DMS 273 treated with DMSO at 0.1 percent for 48 hours (cell line): ENCODE measurements around the gene LRRC8D.
A peak's percentile ranks its signal among the peaks of the same experiment; 100 is the strongest.

Source experiments
- DNase-seq: peaks from one replicate; lab custom pipeline; 2025; lab: John Stamatoyannopoulos, UW

LRRC8D gene

DNA sequence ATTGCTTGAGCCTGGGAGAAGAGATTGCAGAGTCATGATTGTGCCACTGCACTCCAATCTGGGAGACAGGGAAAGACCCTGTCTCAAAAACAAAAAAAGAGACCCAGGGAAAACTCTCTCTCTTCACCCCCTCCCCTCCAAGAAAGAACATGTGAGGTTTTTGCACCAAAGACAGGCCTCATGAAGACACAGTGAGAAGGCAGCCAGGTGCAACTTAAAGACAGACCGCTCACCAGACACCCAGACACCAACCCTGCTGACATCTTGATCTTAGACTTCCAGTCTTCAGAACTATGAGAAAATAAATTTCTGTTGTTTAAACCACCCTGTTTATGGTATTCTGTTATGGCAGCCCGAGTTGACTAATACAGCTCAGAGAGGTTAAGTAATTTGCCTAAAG lies 13.3 kb upstream of the LRRC8D start:
- DNase-seq = no peak

DNA sequence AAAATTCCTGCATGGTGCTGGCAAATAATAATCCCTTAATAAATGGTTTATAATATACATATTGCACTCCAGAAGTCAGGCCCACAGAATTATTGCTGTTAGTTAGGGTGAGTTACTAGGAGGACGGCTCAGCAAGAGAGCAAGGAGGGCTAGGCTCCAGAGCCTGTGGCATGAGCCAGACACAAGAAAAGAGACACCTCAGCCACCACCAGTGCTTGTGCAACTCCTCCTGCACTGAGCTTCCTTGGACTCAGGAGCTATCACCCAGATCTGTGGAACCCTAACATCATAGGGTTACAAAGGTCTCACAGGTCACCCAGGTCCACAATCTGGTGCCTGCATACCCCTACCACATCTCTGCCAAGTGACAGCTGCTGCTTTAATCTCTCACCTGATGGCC lies 12.8 kb upstream of the LRRC8D start:
- no peak for DNase-seq

DNA sequence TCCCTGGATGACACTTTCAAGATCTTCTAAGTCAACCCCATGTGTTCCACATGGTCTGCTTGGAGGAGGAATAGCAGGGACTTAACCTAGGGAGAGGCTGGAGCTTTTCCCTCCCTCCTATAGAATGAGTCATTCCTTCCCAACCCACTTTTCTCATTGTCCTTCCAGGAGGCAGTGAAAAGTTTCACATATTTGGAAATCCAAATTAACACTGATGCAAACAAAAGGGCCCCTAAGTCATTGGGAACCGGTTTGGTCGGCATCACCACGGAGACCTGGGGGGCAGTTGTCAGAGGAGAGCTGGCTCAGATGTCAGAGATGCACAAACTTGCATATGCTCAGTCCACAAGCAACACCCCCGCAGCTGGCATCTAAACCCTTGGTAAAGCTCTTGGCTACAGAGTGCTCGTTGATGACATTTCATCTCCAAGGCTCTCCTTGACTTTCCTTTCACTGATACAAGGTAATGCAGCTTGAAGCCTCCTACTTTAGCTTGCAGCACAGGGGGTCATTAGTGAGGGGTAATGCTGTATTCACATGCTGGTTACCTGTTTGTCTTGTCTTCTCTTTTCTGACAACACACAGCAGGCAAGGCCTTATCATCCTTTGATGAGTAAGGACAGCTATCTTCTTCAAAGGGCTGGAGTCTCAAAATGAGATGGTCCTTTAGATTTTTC lies 12.3 kb upstream of the LRRC8D start:
- DNase-seq = peak; percentile 5

DNA sequence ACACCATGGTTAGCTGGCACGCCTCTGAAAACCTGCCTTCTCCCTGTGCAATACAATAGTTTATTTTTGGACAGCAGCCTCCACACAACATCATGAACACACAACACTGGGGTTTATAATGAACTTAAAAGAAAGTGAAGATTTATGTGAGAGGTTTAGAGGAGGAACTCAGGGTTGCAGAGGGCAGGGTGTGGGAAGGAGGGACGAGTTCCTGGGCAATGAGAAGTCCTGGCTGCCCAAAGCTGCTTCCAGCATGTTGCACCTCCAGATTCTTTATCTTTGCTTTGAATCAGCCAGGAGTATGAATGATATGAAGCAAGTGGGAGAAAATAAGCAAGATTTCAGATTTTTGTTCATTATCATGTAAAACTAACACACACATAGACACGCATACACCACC lies 11.3 kb upstream of the LRRC8D start:
- no peak for DNase-seq

DNA sequence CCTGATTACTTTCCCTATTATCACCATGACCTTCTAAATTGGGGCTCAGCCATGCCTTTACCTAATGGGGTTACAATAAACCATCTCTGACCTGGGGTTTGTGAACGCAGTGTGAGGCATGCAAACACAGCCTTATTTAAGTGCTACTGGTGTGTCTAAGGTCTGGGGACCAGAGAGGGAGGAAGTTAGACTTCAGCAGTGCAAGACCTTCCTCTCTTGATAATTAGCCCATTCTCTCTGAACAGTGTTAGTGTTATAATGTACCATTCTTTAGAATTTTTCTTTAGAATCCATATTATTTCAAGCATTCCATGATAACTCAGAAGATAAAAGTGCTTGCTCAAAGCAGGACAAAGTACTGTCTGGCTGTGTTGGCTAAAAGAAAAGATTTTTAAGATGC lies 10.5 kb upstream of the LRRC8D start:
- DNase-seq = no peak

DNA sequence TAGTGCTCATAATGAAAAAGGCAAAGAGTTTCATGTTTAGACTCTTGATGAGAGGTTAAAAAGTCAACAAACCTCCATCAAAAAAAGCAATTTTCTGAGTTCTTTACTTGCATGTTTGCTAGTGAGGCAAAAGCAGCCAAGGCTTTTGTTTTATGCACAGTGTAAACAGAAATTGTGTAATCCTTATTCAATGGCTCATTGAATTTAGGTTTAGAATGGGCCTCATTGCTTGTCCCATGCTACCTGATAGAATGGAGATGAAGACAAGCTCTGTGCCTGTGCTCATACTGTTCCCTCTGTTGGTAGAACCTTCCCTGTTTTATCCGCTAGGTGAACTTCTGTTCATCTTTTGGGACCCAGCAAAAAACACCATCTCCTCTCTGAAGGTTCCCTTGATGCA lies 10.0 kb upstream of the LRRC8D start:
- DNase-seq = no peak

DNA sequence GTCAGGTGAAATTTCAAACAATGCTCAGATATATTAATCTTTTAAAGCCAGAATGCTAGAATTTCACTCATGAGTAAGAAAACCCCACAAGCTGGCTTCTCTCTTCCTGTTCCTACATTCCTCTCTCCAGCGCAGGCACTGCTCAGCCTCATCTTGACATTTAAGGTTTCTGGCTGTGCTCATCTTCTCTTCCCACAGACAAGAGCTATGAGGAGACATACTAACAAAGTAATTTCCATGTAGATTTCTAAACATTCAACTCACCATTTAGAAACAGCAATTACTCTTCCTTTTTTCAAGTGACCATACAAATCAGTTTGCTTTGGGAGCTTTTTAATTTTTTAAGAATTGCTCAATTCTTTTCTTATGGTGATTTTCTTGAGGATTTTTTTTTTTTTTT lies 7.8 kb upstream of the LRRC8D start:
- no peak for DNase-seq

DNA sequence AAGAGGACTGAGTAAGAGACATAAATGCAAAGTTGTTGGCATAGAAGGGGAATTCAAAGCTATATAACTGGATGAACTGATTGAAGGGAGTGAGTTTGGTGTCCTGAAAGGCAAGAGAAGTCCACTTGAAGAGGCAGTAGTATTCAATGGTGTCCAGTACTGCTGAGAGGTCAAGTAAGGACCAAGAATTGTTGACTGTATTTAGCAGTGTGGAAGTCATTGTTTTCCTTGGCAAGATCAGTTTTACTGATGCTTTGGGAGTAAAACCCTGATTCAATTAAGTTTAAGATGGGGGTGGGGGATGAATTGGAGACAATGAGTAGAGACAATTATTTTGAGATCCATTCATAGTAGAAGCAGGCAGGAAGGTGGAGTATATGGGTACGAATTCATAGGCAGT lies 5.8 kb upstream of the LRRC8D start:
- no peak for DNase-seq

DNA sequence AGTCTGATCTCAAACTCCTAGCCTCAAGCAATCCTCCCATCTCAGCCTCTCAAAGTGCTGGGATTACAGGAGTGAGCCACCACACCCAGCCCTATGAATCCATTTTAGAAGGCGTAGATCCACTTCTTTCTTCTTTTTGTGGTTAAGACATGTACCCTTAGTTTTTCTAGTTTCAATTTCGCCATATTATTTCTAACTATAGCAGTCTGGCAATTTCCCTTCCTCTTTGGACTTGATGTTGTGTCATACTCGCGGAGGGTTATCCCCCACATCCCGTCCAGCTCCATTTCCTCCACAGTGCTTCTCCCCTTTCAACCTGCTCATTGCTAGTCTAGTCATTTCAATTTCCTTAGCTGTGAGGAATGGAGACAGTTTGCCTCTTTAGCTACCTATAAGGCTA lies 5.2 kb upstream of the LRRC8D start:
- DNase-seq = no peak

DNA sequence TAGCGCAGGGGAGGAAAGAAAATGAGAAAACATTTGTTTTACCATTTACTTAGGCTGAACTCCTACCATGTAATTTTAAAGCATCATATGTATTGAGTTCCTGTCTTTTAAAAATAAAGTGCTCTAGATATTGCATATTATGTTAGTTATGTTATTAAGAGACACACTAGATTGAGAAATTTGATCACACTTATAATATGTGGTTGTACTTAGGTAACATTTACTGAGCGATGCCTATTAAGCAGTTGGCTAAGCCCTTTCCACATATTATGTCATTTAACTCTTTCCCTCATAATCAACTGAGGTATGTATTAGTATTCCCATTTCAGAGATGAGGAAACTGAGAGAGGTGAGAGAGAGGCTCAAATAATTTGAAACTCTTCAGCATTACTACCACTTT lies 4.5 kb upstream of the LRRC8D start:
- DNase-seq = no peak

DNA sequence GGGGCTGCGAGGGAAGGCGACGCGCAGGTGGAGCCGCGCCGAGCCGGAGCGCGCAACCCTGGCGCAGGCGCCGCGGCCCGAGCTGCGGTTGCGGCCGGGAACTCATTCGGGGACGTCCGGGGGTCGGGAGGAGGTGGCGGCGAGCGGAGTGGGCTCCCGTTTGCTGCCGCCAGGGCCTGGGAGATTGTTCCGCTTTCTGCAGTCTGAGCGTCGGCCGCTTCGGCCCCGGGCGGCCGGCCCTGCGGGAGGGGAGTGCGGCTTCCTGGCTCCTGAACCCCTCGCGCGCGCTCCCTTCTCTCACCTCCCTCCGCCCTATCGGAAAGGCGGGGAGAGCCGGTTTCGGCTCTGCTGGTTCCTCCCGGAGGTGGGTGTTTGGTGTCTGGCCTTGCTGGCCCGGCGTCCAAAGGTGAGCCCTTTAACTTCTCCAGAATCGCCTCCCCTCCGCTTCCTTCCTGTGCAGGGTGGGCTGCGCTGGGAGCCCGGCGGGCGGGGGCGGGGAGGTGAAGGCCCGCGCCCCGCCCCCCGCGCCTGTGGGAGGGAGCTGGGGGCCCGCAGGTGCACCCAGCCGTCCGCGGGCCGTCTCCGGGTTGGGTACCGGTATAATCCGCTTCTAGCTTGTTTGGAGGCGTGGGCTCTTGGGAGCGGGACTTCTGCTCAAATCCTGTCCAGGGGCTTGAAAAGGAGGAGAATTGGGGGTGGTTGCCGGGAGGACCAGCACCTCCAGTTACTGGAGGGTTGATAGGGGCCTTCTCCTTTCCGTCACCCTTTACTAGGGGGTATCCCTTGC lies 683 bp downstream of the LRRC8D start:
- no peak for DNase-seq

DNA sequence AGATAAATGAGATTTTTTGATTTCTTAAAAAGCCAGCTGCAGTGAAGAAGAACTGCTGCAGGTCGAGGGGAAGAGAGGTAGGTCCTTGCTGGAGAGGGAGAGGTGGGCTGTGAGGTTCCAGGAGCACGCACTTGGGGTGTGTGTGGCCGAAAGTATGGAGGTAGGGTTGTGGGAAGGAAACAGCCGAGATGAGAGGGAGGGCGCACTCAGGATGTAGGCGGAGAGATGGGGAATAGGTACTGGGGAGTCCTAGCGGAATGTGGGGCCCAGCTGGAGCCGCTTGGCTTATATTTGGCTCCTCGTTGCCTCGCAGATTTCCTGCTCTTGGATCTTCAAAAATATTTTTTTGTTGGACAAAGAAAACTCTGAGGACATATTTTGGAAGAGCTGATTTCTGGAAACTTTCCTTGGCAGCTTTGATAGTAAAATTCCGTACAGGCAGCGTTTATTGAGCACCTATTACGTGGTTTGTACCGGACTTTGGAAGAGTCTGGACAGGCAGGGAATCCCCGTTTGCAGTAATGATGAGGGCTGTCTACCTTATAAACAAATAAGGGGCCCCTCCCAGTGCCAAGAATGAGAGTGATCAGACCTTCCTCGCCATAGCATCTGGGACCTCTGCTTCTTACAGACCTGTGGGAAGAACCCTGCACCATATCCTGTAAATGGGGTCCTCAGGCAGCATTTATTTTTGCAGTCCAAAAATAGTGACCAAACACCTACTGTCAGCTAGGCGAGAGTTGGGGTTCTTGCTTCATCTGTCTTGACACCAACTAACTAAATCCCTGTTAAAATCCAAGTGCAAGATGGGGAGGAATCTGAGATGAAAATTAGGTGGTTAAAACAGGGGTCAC lies 1.5 kb downstream of the LRRC8D start:
- DNase-seq = no peak

DNA sequence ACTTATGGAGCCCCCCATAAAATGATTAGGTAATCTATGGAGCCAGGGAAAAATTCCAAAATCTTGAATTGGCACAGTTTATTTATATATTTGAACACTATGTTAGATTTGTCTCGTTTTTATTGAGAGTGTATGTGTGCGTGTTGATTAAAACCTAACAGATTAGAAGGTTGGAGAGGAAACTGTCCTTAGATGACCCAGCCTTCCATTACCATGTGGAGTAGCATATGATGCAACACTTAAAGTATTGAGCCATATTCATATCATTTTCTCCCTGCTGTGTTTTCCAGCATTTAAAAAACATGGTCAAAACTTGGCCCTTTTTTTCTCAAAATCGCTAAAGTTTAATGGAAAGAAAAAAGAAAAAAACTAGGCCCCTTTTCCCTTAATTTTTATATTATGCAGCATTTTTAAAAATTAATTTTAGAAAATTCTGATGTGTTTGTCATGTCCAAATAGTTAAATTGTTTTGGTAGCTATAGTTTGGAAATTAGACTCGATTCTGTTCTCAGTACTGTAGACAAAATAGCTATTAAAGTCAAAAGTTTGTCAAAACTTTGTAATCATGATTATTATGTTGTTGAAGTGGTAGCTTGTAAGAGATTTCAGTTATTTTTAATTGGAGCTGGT lies 2.3 kb downstream of the LRRC8D start:
- DNase-seq = peak; percentile 12

DNA sequence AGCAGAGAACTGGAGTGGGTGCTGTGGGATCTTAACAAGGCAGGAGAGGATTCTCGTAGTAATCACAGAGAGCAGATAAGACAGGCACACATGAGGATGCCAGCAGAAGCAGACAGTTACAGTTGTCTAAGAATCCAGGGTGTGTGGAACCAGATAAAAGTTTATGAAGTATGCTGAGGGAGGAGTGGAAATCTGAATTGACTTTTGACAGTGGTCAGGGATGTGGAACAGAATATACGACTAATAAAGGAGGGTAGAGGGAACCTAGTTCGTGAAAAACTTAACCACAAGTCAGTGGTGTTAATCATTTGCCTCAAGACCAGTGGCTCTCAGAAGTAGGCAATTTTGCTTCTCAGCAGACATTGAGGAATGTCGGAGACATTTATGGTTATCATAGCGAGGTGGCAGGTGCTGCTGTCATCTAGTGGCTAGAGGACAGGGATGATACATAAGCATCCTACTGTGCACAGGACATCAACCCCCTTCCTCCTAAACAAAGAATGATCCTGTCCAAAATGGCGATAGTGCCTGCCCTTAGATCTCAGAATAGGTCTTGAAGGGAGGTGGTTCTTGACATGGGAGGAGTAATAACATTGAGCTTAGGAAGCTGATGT lies 3.0 kb downstream of the LRRC8D start:
- no peak for DNase-seq

DNA sequence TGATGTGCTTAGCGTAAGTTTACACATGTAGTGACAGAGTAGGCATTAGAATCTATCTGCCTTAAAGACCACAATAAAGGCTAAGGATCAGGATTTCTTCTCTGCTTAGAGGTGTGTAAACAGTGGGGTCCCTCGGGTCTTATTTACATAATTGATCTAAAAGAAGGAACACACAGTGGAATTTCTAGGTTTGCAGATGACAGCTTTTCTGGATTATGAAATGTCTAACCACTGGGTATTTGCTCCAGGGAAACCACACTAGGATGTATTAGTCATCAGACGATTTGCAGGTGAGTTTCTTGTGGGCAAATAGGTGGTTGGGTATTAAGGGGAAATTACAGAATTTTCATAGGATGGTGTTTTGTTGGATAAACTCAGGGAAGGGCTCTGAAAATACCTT lies 5.8 kb downstream of the LRRC8D start:
- DNase-seq = no peak

DNA sequence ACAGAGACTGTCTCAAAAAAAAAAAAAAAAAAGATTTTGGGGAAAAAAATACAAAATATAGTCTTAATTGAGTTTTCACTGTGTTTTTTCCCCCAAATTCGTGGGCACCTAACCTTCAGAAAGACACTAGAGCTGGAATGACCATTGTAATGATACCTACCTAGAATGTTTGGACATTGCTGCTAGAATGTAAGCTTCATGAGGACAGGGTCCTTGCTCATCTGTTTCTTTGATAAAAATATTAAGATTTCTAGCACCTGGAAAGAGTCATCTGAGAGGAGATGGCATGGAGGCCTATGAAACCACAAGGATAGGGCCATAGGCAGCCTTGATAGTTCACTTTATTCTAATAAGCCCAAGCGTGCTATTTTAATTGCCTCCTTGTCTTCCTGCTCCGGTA lies 6.5 kb downstream of the LRRC8D start:
- no peak for DNase-seq

DNA sequence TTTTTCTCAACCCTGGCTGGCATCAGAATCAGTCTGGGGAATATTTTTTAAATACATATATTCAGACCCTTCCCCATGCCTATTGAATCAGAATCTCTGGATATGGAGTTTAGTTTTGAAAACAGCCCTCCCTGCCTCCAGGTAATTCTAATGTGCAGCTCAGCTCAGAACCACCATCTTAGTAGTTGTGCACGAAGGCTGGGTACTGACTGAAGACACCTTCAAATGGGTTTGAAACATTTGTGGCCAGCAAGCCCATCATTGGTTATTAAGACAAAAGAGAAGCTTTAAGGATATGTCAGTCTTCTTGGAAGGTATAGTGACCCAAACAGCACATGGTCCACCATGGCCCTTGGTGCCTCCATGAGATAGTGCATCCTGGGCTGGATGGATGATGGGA lies 7.1 kb downstream of the LRRC8D start:
- no peak for DNase-seq

DNA sequence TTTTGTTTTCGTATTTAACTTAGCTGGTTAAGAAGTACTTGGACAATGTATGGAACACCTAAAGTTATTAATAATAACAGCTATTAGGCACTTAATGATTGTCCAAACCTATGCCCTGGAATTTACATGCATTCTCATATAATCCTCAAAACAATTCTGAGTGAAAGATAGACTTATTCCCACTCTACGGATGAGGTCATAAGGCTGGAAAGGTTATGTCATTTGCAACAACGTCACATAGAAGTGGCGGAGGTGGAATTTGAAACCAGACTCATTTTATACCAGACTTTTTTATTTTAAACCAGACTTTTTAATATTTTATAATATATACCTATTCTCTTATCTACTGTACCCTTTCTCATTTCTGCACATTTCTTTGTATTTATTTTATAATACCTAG lies 8.4 kb downstream of the LRRC8D start:
- DNase-seq = no peak

DNA sequence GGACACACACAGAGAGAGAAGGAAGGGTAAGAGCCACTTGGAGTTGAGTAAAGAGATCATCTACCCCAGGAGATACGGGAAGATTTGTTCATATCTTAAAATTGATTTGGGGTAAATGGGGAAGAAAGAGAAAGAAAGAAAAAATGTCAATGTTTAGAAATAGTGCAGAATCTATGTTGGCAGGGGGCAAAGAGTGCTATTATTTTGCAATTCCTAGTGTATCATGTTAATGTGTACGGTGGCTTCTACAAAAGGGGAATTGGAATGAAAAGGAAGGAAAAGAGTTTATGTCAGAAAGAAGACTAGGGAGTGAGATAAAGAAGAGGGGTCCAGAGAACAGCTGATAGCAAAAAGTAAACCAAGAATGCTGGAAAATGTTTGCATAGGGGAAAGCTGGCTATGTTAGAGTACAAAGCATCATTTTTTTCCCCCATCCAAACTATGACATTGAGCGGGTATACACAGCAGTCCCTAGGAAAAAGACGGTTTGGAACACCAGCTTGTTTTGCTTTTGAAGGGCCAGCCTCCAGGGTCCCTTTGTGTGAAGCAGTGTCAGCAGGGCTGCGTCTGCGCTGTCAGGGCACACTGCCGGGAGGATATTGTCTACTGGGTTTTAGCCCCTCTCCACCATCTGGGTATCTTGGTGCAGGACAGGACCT lies 10.8 kb downstream of the LRRC8D start:
- DNase-seq = no peak

DNA sequence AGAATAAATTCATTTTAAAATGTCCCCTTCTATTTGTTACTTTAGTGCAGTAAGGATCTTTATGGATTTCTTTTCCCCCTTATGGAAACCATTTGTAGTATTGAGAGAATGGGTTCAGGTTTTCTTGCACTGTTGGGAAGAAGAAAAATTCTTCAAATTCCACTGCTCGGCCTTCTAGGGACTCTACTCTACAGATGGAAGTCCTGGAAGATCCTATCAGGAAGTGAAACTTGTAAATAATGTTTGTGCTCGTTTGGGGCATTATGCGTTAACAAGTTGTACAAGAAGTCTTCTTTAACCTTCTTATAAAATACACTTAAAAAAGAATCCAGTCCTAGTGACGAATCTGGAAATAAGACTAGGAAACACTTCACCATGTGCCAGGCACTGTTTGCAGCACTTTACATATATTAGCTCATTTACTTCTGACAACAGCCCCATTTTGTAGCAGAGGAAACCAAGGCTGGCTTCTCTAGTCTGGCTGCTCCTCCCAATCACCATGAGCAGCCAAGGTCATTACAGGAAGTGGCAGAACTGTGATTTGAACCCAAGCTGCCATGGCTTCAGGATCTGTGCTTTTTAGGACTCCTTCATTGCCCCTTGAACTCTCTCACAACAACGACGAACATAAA lies 11.8 kb downstream of the LRRC8D start:
- DNase-seq = no peak
